ENCODE results near the gene CC2D1A.

CC2D1A gene

GRCh38 chr19:13861714-13862531, 44.1 kb upstream of the CC2D1A start:
- H3K4me1 ChIP-seq: peaks cover 0 to 39% (median 19%) of the 10 kb centered on the region in 4 donors
- DNase-seq: peak; percentile 92 to 97
- H3K4me3 ChIP-seq: peak overlapping the region; percentile 47
- intact Hi-C loops (cut with DNase I; ENCODE audit: low total_unique reads): loop anchor here (2.0 kb wide), 1 partner anchor 77 kb away; no protein-coding TSS in a partner anchor
- TF ChIP-seq CTCF (IDR thresholded peaks at IDR 0.05): peak; percentile 99
- peaks cover 0 to 3% of the 10 kb centered on the region in 2 donors for H3K27me3 ChIP-seq
- H3K9me3 ChIP-seq: no peaks in the 10 kb centered on the region
- no peaks in the 10 kb centered on the region for H3K36me3 ChIP-seq
- H3K27ac ChIP-seq: peak overlapping the region; percentile 86 to 94

GRCh38 chr19:13864046-13864666, 41.8 kb upstream of the CC2D1A start:
- no peaks in the 10 kb centered on the region for H3K36me3 ChIP-seq
- peak overlapping the region in 1 of 2 donors; percentile 62 for H3K4me3 ChIP-seq
- peaks cover 0 to 3% of the 10 kb centered on the region in 2 donors for H3K27me3 ChIP-seq
- H3K27ac ChIP-seq: peak overlapping the region; percentile 63 to 70
- TF ChIP-seq CTCF (IDR thresholded peaks at IDR 0.05): no peak
- H3K4me1 ChIP-seq: peaks cover 0 to 39% (median 19%) of the 10 kb centered on the region in 4 donors
- no peak for DNase-seq
- H3K9me3 ChIP-seq: no peaks in the 10 kb centered on the region
- intact Hi-C loops (cut with DNase I; ENCODE audit: low total_unique reads): no loop called here

GRCh38 chr19:13864667-13865570, 41.1 kb upstream of the CC2D1A start:
- peaks cover 0 to 3% of the 10 kb centered on the region in 2 donors for H3K27me3 ChIP-seq
- H3K27ac ChIP-seq: peak overlapping the region; percentile 63 to 70
- no peak for DNase-seq
- no peak for TF ChIP-seq CTCF (IDR thresholded peaks at IDR 0.05)
- H3K4me3 ChIP-seq: peak overlapping the region; percentile 62 to 71
- H3K36me3 ChIP-seq: no peaks in the 10 kb centered on the region
- H3K4me1 ChIP-seq: peaks cover 0 to 39% (median 19%) of the 10 kb centered on the region in 4 donors
- intact Hi-C loops (cut with DNase I; ENCODE audit: low total_unique reads): no loop called here
- no peaks in the 10 kb centered on the region for H3K9me3 ChIP-seq

GRCh38 chr19:13865571-13866462, 40.2 kb upstream of the CC2D1A start:
- intact Hi-C loops (cut with DNase I; ENCODE audit: low total_unique reads): no loop called here
- peaks cover 0 to 39% (median 19%) of the 10 kb centered on the region in 4 donors for H3K4me1 ChIP-seq
- H3K36me3 ChIP-seq: no peaks in the 10 kb centered on the region
- no peak for DNase-seq
- no peaks in the 10 kb centered on the region for H3K9me3 ChIP-seq
- H3K27me3 ChIP-seq: peaks cover 0 to 3% of the 10 kb centered on the region in 2 donors
- no peak for TF ChIP-seq CTCF (IDR thresholded peaks at IDR 0.05)
- peak overlapping the region; percentile 62 to 71 for H3K4me3 ChIP-seq
- peak overlapping the region; percentile 41 to 69 for H3K27ac ChIP-seq
